Kidney epithelial cell (primary cell): ENCODE data around the gene SV2B. TPM values are rescaled to one million over a fixed set of nuclear protein-coding genes. Genes with fewer than 3 reads are reported as not detected.
A peak's percentile ranks its signal among the peaks of the same experiment; 100 is the strongest.

Source experiments
- DNase-seq: peaks from one replicate; pipeline ENCODE4 v3.0.0-alpha.2; 2010; ENCODE audit warnings: low read depth
- H3K27me3 ChIP-seq: 2 replicates; pipeline ENCODE4 v1.6.0; 2011; ENCODE audit warnings: low read length; ENCODE audit not compliant: control insufficient read depth, insufficient read depth
- H3K36me3 ChIP-seq: 2 replicates; pipeline ENCODE4 v1.5.1; 2011; ENCODE audit warnings: low read length; ENCODE audit not compliant: control insufficient read depth, insufficient read depth
- H3K4me3 ChIP-seq: 2 replicates; pipeline ENCODE4 v1.5.1; 2011; ENCODE audit warnings: low read depth, mild to moderate bottlenecking, control low read depth, low read length
- CTCF ChIP-seq: IDR thresholded peaks from 2 replicates; pipeline ENCODE4 v1.5.1; 2011; ENCODE audit warnings: mild to moderate bottlenecking, moderate library complexity, low read length, control low read depth, inconsistent platforms; ENCODE audit not compliant: insufficient read depth, poor library complexity, severe bottlenecking
- total RNA-seq: library from RNA; depleted of rRNA; stranded (reverse); fragments of >200 nt; gene quantifications from 2 replicates; pipeline ENCODE4 v1.2.3, GENCODE V29; 2015

The SV2B gene
- 1.8 and 3.3 TPM in 2 replicates for total RNA-seq

GRCh38 chr15:91099995-91100813, at the start of gene SV2B:
Gene SV2B (plus strand): TSS chr15:91100257. CDS start chr15:91226264, 126,007 bp downstream.
- Histone ChIP-seq H3K36me3 (no peaks in the 10 kb centered on the region), H3K4me3 (peak within 1 kb of the TSS; percentile 26), H3K27me3 (peaks cover 40% of the 10 kb centered on the region)
- no peak for TF ChIP-seq CTCF
- DNase-seq = no peak

- Histone ChIP-seq H3K27me3 (peaks cover 9% of the 10 kb centered on the region), H3K4me3 (no peak overlapping the region), H3K36me3 (no peaks in the 10 kb centered on the region)
- TF ChIP-seq CTCF = no peak
- no peak for DNase-seq
Observed at GRCh38 chr15:91051248-91051647, 48.8 kb upstream of the SV2B start.

GRCh38 chr15:91054816-91055215, 45.2 kb upstream of the SV2B start:
- Histone ChIP-seq H3K4me3 (no peak overlapping the region), H3K36me3 (no peaks in the 10 kb centered on the region), H3K27me3 (peaks cover 11% of the 10 kb centered on the region)
- no peak for DNase-seq
- no peak for TF ChIP-seq CTCF

- H3K27me3 ChIP-seq = peaks cover 11% of the 10 kb centered on the region
- peak; percentile 7 for DNase-seq
- no peak overlapping the region for H3K4me3 ChIP-seq
- peak; percentile 79 for TF ChIP-seq CTCF
- no peaks in the 10 kb centered on the region for H3K36me3 ChIP-seq
Observed at GRCh38 chr15:91055548-91056331, 44.3 kb upstream of the SV2B start.

GRCh38 chr15:91061230-91061629, 38.8 kb upstream of the SV2B start:
- no peak overlapping the region for H3K4me3 ChIP-seq

More at GRCh38 chr15:91061230-91061629, 38.8 kb upstream of the SV2B start:
- Histone ChIP-seq H3K36me3 (no peaks in the 10 kb centered on the region), H3K27me3 (peaks cover 2% of the 10 kb centered on the region)
- no peak for TF ChIP-seq CTCF
- no peak for DNase-seq
